ENCODE measurements around the gene MYH9.

Gene MYH9

DNA sequence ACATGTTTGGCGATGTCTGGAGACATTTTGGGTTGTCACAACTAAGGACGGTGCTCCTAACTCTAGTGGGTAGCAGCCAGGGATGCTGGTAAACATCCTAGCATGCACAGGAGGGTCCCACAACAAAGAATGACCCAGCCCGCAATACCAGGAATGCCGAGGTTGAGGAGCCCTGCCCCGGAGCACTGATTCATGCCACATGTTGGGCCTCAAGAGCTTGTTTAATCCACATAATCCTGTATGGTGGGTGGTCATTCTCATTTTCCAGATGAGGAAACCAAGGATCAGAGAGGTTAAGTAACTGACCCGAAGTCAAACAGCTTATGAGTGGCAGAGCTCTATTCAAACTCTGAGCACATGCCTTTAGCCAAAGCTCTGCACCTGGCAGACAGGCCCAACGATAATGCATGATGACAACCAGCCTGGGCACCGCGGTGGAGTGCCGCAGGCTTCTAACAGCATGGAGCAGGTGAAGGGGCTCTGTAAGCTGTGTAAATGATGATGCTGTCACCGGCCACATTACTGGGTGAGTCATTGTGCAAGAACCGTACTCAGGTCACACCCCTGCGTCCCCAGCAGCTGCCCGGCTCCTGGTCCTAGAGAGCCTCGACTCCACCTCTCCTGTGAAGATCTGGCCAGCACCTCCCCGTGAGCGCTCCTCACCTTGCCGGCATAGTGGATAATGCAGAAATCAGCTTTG lies 76.2 kb downstream of the MYH9 start:
- no peak for DNase-seq (ENCODE audit: low read depth)

GRCh38 chr22:36308880-36309279 lies 78.9 kb downstream of the MYH9 start:
- no peak for DNase-seq (ENCODE audit: low read depth)

DNA sequence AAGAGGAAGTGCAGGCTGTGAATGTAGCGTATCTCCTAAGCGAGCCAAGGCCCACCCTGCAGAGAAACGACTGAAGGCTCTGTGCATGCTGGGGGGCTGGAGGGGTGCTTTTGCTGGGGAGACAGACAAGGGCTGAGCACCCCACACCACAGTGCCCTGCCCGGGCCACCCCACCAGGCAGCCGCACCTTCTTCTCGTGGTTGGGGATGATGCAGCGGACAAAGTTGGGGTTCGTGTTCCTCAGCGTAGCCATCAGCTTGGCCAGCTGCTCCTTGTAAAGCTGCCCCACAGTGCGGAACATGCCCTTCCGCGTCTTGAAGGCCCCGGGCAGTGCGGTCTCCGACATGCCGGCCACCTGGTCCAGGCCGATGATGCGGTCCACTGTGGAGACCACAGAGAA lies 81.5 kb downstream of the MYH9 start:
- no peak for DNase-seq (ENCODE audit: low read depth)

DNA sequence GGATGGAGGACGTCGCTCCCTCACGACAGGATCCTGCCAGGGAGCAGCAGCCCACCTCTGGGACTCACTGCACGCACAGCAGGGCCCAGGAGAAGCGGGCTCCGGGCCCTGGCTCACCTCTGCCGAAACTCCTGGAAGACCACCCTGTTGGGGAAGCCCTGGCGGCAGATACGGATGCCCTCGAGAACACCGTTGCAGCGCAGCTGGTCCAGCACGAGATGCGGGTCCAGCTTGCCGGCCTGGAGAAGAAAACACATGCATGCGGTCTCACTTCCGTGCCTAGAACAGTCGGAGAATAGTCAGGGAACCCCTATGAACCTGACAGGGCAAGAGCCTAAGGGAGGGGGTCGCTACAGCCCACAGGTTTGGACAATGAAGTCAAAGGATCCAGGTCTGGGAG lies 82.0 kb downstream of the MYH9 start:
- DNase-seq (ENCODE audit: low read depth): no peak

DNA sequence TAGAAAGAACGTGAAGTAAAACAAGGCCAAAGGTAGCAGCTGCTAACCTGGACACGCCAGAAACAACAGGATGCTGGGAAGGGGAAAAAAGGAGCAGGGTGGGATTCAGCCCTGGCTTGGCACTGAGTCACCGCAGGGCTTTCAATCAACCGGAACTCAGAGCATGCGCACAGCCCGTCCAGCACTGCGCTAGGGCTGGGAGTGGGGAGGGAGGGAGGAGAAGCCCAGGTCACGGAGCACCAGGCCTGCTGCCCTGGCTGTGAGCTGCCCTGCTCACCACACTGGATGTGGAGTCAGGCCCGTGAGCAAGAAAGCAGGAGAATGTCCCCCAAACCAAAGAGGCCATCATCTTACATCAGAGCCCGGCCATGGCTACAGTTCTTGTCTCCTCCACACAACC lies 83.3 kb downstream of the MYH9 start:
- no peak for DNase-seq (ENCODE audit: low read depth)

DNA sequence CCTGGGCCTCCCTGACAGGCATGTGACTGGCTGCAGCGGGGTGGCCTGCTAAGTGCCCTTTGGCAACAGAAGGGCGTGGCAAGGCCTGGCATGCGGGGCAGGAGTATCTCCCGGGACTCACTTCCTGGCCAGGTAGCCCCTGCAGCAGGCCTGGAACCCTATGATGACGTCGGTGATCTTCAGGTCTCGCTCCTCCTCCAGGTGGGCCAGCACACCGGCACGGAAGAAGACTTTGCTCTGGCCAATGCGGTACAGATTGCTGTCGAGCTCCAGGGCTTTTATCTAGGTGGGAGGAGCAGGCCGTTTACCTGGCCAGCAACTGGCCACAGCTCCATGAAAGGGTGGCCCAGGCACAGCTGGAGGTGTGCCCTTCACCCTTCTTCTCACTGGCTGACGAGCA lies 83.9 kb downstream of the MYH9 start:
- DNase-seq (ENCODE audit: low read depth): no peak

DNA sequence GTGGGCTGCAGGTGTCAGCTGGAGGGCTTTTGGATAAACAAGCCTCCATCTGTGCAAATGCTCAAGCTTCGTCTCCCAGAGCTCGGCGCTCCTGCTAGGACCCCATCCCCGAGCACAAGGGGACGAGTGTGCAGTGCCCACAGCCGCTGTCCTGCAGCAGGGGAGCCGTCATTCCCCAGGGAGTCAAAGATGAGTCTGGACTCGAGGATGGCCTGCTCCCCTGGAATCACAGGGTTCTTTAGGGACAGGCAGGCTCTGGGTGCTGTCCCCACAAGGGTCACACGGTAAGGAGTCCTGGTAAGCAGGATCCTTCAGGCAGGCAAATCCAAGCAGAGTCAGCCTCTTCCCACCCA lies 84.7 kb downstream of the MYH9 start:
- no peak for DNase-seq (ENCODE audit: low read depth)

- no peak for DNase-seq (ENCODE audit: low read depth)
These were observed 85.2 kb downstream of the MYH9 start for GRCh38 chr22:36302439-36303114.

GRCh38 chr22:36301851-36302250 lies 85.9 kb downstream of the MYH9 start:
- no peak for DNase-seq (ENCODE audit: low read depth)

DNA sequence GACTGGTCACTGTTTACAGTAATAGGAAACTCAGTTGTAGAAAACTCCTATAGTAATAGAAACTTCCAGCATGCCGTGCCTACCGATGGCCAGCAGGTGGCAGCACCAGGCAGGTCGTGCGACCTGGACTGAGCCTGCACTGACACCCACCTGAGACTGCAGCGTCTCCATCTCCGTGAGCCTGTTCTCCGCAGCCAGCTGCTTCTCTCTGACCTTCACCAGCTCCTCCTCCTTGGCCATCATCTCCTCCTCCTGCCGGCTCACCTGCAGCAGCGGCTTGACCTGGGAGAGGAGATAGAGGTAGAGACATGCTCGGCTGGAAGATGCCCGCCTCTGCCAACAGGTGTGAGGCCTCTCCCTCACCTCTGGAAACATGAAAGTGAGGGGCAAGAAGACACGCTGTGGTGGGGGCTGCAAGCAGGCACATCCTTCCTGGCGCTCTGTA lies 86.4 kb downstream of the MYH9 start:
- peak; percentile 73 for DNase-seq (ENCODE audit: low read depth)

DNA sequence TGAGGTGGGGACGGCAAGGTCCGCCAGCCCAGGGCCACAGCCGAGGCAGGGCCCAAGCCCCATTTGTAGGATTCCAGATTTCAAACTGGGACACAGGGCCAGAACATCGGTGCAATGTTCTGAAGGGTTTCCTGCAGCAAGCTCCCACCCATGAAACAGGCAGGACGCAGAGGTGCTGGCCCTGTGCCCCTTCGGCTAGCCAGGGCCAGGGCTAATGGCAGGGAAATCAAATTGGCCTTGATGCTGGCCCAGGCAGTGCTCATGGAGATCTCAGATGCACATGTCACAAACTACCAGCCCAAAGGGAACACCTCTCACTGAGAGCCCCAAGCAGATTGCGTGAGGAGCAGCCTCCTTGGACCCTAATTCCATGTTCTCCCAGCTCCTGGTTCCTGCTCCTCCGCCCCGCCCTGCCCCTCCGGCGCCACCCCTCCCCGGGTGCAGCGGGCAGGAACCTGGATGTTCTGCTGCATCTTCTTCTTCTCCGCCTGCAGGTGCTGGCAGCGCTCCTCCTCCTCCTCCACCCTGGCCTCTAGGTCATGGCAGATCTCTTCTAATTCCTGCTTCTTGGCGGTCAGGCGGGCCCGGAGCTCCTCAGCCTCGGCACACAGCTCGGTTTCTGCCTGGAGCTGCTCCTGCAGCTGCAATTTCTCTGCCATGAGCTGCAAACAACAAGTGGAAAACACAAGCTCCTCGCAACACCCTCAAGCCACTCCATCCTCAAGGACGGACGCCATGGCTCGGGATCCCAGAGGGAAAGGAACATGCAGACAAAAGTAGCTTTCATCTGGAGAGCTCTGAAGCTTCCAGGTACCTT lies 87.2 kb downstream of the MYH9 start:
- DNase-seq (ENCODE audit: low read depth): no peak

- DNase-seq (ENCODE audit: low read depth): no peak
These were observed 87.9 kb downstream of the MYH9 start for GRCh38 chr22:36299911-36300310.

GRCh38 chr22:36299295-36299694 lies 88.5 kb downstream of the MYH9 start:
- no peak for DNase-seq (ENCODE audit: low read depth)

- no peak for DNase-seq (ENCODE audit: low read depth)
These were observed 89.2 kb downstream of the MYH9 start for GRCh38 chr22:36298601-36299000.

DNA sequence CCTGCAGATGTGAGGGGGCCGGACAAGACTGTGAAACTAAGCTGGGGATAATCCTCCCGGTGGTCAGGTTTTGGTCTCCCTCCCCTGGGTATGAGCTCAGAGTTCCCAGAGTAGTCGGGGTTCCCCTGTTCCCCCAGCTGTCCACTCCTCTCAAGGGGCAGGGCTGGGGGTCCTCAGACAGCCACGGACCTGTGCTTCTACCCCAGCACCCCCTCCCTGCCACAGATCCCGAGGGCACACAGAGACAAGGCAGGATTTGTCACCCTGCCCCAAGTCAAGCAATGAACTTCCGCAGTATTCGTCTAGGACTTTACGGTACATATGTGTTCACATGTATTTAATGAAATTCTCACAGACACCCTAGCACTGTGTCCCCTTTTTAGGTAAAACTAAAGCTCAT lies 89.6 kb downstream of the MYH9 start:
- no peak for DNase-seq (ENCODE audit: low read depth)

- no peak for DNase-seq (ENCODE audit: low read depth)
These were observed 90.2 kb downstream of the MYH9 start for GRCh38 chr22:36297568-36297967.

DNA sequence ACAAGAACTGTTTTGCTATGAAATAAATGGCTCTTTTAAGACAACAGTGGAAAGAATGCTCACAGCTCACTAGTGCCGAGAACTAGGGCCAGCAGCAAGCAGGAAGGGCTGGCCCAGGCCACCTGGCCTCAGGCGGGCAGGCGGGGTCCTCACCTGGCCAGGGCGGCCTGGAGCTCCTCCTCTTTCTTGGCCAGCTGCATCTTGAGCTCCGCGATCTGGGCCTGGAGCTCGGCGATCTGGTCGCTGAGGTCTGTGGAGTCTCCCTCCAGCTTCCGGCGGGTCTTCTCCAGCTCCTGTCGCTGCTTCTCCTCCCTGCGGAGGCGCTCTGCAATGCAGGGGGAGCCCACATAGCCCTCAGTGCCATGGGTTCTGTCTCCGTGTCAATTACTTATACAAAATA lies 91.1 kb downstream of the MYH9 start:
- no peak for DNase-seq (ENCODE audit: low read depth)

- DNase-seq (ENCODE audit: low read depth): no peak
These were observed 92.5 kb downstream of the MYH9 start for GRCh38 chr22:36295247-36295646.

DNA sequence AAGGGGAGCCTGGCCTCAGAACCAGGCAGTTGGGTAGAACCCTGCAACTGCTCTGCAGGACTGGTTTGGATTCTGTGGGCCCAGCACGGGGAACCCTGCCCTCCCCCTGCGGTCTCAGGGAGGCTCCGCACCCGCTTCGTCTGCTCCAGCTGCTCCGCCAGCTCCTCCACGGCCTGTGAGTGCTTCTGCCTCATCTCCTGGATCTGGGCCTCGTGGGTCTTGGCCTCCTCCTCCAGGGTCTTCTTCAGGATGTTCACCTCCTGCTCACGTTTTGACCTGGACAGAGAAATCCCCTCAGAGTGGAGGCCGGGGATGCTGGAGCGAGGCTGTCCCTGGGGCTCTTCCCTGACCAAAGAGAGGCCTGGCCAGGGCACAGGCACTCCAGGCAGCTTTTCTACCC lies 93.0 kb downstream of the MYH9 start:
- no peak for DNase-seq (ENCODE audit: low read depth)

- no peak for DNase-seq (ENCODE audit: low read depth)
These were observed 93.5 kb downstream of the MYH9 start for GRCh38 chr22:36294293-36294620.

- DNase-seq (ENCODE audit: low read depth): no peak
These were observed 94.0 kb downstream of the MYH9 start for GRCh38 chr22:36293606-36294292.

DNA sequence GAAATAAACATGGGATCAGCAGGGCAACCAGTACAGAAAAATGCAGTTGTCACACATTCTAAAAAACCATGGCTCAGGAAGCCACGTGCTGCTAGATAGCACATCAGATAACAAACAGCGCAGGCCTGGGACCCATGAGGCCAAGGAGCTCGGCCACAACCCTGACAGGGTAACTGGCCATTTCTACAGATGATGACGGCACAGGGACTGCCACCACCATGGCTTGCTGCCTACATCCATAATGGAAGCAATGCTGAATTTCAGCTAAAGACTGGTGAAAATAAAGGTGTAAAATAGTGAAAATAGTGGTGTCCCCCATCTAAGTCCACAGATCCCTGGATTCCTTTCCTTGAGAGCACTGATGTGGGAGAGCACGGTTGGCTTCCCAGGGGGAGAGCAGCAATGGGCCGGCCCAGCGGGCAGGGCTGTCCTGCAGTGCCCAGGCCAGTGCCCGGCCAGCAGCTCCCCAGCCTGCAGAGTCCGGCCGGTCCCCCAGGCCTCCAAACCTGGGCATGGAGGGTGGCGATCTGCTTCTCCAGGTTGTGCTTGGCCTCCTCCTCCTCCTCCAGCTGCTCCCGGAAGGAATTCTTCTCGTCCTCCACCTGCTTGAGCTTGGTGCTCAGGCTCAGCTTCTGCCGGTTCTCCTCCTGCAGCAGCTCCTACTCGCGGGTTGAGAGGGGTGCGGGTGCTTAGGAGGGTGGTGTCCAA lies 94.8 kb downstream of the MYH9 start:
- no peak for DNase-seq (ENCODE audit: low read depth)
